ENCODE data around the gene DPPA2.
"Not testable (repeated sequence)": the region's sequence is repeated elsewhere in the genome, so short reads cannot be mapped to it uniquely, and the experiment has no call there.

The DPPA2 gene, protein sequence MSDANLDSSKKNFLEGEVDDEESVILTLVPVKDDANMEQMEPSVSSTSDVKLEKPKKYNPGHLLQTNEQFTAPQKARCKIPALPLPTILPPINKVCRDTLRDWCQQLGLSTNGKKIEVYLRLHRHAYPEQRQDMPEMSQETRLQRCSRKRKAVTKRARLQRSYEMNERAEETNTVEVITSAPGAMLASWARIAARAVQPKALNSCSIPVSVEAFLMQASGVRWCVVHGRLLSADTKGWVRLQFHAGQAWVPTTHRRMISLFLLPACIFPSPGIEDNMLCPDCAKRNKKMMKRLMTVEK

DNA sequence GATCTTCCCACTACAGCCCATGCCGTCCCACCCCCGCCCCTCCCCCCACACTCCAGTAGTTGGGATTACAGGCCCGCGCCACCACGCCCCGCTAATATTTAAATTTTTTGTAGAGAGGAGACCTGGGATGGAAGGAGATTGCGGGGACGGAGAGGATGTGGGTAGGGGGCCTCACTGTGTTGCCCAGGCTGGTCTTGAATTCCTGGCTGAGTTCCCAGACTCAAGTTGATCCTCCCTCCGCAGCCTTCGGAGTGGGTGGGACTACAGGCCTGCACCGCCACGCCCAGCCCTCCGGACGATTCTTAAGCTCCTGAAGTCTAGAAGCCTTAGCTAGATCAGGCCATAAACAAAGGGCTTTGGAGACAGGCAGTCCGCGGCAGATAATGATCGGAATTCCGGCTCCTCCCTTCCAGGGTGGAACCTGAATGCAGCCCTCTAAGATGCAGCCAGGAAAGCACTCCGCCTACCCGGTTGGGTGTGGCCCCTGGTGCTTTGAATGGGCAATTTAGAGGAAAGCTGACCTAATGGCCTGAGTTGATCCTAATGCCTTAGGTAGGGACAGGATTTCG is at the start of gene DPPA2:
TSS of gene DPPA2 (minus strand) at position 356 of the 569 bp plus-strand sequence. CDS start 1,975 bp downstream, outside the sequence.
- no peak within 1 kb of the TSS for H3K4me3 ChIP-seq (replicated peaks in 1 of 2; ENCODE audit: low read depth in 2 of 2, low read length in 2 of 2)
- TF ChIP-seq, protein P1, sequence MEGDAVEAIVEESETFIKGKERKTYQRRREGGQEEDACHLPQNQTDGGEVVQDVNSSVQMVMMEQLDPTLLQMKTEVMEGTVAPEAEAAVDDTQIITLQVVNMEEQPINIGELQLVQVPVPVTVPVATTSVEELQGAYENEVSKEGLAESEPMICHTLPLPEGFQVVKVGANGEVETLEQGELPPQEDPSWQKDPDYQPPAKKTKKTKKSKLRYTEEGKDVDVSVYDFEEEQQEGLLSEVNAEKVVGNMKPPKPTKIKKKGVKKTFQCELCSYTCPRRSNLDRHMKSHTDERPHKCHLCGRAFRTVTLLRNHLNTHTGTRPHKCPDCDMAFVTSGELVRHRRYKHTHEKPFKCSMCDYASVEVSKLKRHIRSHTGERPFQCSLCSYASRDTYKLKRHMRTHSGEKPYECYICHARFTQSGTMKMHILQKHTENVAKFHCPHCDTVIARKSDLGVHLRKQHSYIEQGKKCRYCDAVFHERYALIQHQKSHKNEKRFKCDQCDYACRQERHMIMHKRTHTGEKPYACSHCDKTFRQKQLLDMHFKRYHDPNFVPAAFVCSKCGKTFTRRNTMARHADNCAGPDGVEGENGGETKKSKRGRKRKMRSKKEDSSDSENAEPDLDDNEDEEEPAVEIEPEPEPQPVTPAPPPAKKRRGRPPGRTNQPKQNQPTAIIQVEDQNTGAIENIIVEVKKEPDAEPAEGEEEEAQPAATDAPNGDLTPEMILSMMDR (IDR thresholded peaks at IDR 0.05; ENCODE audit: low read depth, low read length): no peak
- no peak for DNase-seq (ENCODE audit: low read depth in 2 of 2)

DNA sequence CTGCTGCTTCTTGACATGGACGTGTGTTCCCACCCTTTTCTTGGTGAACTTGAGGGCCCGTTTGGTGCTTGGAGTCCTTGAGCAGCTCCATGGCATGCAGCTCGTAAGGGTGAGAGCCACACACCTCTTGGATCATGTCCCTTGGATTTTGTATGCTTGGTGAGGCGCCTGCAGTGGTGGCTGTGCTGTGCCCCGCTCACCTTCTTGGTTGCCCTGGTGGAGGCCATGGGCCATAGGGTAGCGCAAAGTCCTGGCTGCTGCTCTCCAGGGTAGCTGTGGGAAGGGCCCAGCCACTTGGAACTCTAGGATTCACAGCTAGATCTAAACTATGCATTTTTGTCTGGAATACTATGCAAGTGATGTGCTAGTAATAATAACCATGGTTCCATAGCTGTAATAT is 47.8 kb upstream of the DPPA2 start:
- no peak overlapping the region for H3K4me3 ChIP-seq (replicated peaks in 1 of 2; ENCODE audit: low read depth in 2 of 2, low read length in 2 of 2)
- no peak for DNase-seq (ENCODE audit: low read depth in 2 of 2)
- TF ChIP-seq, protein P1 (IDR thresholded peaks at IDR 0.05; ENCODE audit: low read depth, low read length): no peak

DNA sequence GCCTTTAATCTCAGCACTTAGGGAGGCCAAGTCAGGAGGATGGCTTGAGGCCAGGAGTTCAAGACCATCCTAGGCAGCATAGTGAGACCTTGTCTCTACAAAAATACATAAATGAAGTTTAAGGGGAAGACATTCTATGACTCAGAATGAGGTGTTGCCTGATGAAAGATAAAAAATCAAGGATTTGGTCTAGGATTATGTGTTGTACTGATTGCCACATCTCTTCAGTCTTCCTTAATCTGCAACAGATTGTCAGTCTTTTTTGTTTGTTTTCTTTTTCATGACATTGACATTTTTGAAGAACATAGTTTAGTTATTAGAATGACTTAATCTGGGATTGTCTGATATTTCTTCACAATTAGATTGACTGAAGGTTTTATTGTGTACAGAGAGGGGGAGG is 47.3 kb upstream of the DPPA2 start:
- no peak for DNase-seq (ENCODE audit: low read depth in 2 of 2)
- TF ChIP-seq, protein P1 (IDR thresholded peaks at IDR 0.05; ENCODE audit: low read depth, low read length): no peak

DNA sequence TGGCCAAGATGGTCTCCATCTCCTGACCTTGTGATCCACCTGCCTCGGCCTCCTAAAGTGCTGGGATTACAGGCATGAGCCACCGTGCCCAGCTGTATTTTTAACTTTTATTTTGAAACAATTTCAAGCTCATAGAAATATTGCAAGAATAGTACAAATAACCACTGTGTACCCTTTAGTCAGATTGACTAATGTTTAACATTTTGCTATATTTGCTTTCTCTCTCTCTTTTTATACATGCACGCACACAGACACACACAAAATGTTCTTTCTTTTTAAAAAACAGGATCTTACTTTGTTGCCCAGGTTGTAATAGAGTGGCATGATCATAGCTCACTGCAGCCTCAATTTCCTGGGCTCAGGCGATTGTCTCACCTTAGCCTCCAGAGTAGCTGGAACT is 46.5 kb upstream of the DPPA2 start:
- DNase-seq (ENCODE audit: low read depth in 2 of 2): no peak
- TF ChIP-seq, protein P1 (IDR thresholded peaks at IDR 0.05; ENCODE audit: low read depth, low read length): no peak
- no peak overlapping the region for H3K4me3 ChIP-seq (replicated peaks in 1 of 2; ENCODE audit: low read depth in 2 of 2, low read length in 2 of 2)

More for the DNA sequence above, 47.3 kb upstream of the DPPA2 start:
- H3K4me3 ChIP-seq (replicated peaks in 1 of 2; ENCODE audit: low read depth in 2 of 2, low read length in 2 of 2): no peak overlapping the region

DNA sequence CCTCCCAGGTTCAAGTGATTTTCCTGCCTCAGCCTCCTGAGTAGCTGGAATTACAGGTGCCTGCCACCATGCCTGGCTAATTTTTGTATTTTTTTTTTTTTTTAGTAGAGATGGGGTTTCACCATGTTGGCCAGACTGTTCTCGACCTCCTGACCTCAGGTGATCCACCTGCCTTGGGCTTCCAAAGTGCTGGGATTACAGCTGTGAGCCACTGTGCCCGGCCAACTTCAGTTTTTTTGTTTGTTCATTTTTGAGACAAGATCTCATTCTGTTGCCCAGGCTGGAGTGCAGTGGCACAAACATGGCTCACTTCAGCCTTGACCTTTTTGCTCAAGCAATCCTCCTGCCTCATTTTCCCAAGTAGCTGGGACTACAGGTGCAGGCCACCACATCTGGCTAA is 42.5 kb upstream of the DPPA2 start:
- H3K4me3 ChIP-seq (replicated peaks in 1 of 2; ENCODE audit: low read depth in 2 of 2, low read length in 2 of 2); DNase-seq (ENCODE audit: low read depth in 2 of 2): not testable (repeated sequence)

DNA sequence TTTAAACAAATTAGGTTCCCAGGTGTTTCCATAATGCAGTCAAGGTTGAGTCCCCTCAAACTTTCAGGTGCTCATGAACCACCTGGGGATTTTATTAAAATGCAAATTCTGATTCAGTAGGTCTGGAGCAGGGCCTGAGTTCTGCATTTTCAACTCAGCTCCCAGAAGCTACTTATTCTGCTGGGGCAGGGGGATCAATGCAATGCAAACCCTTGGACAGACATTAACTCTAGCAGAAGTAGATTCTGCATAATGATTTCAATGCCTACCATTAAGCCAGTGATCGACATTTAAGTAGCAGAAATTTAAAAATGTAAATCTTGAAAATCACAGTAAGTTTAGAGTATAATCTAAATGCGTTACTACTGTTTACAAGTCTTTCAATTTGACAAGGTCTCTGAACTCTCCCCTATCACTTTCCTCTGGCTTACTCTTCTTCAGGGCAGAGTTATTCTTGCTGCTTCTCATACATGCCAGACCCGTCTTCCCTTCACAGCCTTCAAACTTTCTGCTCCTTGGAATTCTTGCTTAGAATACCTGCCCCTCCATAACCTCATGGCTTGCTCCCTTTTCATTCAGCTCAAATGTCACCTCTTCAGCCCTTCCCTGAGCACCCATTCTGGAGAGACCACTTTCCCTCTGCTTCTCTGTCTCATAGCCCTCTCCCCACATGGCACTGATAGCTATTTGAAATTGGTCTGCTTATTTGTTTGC is 40.3 kb upstream of the DPPA2 start:
- TF ChIP-seq, protein P1 (IDR thresholded peaks at IDR 0.05; ENCODE audit: low read depth, low read length): no peak
- no peak for DNase-seq (ENCODE audit: low read depth in 2 of 2)
- H3K4me3 ChIP-seq (replicated peaks in 1 of 2; ENCODE audit: low read depth in 2 of 2, low read length in 2 of 2): no peak overlapping the region

All from cardiac fibroblast (primary cell).